Pons (tissue), 1 donor: ENCODE measurements around the gene HOXD9.
A peak's percentile ranks its signal among the peaks of the same experiment; 100 is the strongest.

Source experiments
- DNase-seq: peaks from one replicate; pipeline ENCODE4 v3.0.0-alpha.2; 2016; ENCODE audit warnings: low spot score

HOXD9 gene

DNA sequence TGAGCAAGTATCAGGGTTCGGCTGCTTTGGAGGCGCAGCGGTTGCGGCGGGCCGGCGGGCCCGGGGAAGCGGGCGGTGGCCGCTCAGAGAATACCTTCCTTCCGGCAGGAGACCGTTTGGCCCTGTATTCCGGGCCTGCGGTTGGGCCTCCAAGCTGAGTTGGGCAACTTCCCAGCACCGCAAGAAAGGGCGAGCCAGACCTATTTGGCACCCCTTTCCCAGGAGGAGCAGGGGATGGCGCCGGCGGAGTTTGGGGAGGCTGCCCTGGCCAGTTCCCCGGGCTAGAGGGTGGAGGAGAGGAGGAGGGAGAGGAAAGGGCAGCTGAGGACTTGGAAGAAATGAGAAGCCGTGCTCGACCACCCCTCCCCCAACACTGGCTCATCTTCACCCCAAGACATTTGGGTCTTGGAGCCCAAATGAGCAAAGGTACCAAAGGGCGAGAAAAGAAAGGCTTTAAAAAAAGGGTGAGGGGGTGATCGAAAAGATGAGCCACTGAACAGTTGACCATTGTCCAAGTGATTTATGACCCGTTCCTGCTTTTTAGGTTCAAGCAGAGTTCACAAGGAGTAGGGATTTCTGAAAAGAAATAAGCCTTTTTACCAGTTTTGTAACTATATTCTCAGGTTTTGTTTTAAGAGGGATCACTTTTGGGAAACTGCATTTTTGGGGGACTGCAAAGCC, 43.0 kb downstream of the HOXD9 start:
- no peak for DNase-seq

DNA sequence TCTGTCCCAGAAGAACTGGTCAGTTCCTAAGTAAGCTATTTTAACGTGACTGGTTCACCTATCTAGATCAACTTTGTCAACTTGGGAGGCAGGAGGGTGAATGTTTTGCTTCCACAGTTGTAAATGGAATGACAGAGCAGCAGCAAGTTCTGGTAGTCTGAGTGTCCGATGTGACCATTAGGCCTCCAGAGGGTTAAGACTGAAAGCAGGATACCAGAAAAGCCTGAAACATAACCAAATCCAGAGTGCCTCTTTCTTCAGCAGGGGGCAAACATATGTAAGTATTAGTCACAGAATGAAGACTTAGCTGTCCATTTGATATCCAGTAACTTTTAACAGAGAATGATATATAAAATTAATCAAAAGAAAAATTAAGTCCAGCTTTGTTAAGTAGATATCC, 43.8 kb downstream of the HOXD9 start:
- no peak for DNase-seq

DNA sequence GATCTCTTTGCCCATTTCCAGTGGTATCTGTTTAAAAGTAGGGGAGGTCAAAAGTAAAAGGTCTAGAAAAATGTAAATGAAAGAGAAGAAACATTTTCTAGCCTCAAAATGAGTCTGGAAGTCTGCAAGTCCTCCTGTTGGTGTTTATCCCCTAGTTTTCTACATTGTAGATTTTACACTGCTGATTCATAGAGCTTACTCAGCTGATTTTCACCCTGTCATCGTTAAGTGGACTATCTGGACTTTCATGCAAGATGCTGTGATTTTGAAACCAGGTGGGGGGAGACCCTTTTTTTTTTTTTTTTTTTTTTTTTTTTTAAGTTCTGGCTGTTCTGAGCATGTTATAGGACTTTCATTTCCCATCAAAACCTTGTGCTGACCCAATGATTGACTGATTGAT, 44.9 kb downstream of the HOXD9 start:
- DNase-seq: no peak

DNA sequence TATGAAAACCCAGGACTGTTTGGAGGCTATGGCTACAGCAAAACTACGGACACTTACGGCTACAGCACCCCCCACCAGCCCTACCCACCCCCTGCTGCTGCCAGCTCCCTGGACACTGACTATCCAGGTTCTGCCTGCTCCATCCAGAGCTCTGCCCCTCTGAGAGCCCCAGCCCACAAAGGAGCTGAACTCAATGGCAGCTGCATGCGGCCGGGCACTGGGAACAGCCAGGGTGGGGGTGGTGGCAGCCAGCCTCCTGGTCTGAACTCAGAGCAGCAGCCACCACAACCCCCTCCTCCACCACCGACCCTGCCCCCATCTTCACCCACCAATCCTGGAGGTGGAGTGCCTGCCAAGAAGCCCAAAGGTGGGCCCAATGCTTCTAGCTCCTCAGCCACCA, 46.7 kb downstream of the HOXD9 start:
- DNase-seq: no peak

DNA sequence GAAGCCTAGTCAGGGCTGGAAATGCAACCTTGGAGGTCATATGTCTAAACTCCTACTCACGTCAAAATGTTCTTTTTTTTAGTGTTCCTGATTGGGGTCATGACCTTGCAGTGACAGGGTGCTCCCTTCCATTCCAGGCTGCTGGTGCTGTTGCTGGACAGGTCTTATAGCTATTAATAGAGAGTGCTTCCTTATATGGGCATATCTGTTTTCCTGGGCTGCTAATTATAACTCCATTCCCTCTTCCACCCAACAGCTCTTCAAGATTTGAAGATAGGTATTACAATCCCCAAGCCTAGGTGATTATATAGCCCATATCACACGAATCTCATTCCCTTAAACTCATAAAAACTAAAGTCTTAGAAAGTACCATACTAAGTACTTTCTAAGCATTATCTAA, 47.2 kb downstream of the HOXD9 start:
- no peak for DNase-seq

DNA sequence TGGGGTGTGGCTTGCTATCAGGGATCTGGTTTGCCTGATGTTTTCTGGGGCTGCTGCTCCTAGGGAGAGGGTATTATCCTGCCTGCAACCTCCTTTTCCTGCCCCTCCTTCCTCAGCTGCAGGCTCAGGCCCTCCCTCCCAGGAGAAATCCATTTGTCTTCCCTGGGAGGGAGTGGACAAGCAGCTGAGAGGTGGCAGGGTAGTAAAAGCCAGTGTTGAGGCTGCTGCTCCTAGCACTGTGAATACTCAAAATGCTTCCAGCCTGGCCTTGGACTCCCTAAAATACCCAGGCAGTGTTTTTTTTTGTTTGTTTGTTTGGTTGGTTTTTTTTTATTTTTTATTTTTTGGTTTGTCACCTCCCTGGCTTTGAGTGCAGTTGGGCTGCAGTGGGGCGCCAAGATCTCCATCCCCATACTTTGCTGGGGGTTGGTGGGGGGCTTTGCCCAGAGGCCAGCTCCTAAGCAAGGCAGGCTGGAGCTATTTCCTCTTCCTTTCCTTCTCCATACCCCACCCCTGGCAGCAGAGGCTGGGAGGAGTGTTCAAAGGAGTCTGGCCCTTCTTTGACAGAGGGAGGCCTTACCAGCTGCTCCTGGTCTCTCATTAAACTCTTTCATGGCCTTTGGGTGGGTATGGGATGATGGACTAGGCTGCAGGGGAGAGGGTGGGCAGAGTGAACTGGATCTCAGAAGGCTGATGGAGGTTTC, 48.2 kb downstream of the HOXD9 start:
- DNase-seq: no peak

DNA sequence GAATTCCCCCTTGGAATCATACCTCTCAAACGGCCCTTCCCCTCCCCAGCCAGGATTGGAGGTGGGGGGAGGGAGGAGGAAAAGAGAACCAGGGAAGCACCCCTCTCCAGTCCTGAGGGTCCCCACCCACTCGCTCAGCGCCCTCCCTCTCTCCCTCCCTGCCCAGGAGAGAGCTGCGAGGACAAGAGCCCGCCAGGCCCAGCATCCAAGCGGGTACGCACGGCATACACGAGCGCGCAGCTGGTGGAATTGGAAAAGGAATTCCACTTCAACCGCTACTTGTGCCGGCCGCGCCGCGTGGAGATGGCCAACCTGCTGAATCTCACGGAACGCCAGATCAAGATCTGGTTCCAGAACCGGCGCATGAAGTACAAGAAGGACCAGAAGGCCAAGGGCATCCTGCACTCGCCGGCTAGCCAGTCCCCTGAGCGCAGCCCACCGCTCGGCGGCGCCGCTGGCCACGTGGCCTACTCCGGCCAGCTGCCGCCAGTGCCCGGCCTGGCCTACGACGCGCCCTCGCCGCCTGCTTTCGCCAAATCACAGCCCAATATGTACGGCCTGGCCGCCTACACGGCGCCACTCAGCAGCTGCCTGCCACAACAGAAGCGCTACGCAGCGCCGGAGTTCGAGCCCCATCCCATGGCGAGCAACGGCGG, 49.0 kb downstream of the HOXD9 start:
- peak; percentile 58 for DNase-seq

DNA sequence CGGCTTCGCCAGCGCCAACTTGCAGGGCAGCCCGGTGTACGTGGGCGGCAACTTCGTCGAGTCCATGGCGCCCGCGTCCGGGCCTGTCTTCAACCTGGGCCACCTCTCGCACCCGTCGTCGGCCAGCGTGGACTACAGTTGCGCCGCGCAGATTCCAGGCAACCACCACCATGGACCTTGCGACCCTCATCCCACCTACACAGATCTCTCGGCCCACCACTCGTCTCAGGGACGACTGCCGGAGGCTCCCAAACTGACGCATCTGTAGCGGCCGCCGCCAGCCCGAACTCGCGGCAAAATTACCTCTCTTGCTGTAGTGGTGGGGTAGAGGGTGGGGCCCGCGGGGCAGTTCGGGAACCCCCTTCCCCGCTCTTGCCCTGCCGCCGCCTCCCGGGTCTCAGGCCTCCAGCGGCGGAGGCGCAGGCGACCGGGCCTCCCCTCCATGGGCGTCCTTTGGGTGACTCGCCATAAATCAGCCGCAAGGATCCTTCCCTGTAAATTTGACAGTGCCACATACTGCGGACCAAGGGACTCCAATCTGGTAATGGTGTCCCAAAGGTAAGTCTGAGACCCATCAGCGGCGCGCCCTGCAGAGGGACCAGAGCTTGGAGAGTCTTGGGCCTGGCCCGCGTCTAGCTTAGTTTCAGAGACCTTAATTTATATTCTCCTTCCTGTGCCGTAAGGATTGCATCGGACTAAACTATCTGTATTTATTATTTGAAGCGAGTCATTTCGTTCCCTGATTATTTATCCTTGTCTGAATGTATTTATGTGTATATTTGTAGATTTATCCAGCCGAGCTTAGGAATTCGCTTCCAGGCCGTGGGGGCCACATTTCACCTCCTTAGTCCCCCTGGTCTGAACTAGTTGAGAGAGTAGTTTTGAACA, 49.7 kb downstream of the HOXD9 start:
- peak; percentile 52 for DNase-seq

DNA sequence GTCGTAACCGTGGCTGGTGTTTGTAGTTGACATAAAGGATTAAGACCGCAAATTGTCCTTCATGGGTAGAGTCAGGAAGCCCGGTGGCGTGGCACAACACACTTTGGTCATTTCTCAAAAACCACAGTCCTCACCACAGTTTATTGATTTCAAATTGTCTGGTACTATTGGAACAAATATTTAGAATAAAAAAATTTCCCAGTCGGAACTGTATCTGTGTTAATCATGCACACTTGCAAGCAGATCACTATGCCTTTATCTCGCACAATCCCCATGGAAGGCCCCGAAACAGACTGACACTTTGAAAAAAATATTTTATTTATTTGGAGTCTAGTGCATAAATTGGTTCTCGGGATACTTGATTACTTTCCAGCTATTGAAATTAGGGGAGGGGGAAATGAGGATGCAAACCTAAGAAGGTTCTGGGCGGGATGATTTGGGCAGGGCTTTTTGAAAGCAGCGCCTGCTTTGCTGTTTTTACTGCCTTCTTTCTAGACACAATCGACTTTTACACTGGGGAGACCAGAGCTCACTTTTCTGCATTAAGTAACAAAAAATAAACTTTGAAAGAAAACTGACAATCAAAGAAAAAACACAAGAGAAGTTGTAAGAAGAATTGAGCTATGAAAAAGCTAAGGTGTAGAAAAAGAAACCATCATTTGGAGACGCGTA, 50.5 kb downstream of the HOXD9 start:
- DNase-seq: peak; percentile 46

DNA sequence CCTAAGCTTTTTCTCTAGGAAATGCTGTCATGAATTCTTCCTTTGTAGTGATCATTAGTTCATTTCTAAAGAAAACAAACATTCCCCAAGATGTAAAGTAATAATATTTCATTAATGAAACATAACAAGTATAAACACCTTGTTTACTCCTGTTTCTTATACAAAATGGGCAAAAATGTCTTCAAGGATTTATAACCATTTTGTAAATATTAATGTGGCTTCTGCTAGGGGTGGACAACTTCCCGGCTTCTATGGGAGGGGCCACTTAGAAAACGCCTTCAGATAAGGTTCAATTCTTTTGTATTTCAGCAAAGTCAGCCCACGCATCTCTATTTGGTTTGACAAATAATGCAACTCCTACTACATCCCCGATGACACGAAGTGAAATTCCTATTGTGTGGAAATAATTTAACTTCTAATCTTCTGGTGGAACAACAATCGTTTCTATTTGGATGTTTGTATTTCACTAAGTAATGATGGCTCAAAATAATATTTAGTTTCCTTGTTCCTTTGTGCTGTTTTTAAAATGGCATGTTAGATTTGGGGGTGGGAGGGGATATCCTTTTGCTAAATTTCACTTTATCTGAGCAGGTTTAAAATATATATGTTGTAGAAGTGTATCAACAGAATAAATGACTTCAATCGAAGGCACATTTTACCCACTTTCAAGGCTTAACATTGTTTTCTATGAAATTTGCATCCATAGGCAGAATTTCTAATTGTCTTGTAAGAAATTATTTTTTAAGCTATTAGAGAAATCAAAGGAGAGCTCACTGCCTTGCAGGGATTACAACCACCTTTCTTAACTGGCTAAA, 51.3 kb downstream of the HOXD9 start:
- peak; percentile 40 for DNase-seq

DNA sequence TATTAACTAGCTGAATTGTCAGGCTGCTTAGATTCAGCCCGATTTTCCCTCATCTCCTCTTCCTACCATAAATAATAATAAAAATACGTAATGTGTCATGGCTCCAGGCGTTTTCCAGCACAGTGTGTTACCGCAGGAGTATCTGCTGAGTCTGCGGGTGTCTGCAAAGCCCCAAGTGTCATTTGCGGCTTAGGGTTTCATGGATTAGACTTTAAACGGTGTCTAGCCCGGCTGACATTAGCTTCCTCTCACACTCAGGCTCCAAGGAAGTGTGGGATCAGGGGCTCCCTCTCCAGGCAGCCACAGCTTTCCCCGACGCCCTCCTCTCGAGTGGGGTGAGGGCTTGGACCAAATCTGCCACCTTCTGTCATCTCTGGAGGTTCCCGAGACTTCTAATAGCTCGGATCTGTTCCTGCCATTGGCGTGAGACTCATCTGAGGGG, 51.9 kb downstream of the HOXD9 start:
- DNase-seq: peak; percentile 81
